ENCODE data around the gene HTRA2.

The HTRA2 gene

GRCh38 chr2:74486141-74486540, 43.6 kb upstream of the HTRA2 start:
- ATAC-seq: no peak
- no peak for TF ChIP-seq BACH2 (CRISPR knock-in tag; IDR thresholded peaks at IDR 0.05; ENCODE audit: borderline replicate concordance)

DNA sequence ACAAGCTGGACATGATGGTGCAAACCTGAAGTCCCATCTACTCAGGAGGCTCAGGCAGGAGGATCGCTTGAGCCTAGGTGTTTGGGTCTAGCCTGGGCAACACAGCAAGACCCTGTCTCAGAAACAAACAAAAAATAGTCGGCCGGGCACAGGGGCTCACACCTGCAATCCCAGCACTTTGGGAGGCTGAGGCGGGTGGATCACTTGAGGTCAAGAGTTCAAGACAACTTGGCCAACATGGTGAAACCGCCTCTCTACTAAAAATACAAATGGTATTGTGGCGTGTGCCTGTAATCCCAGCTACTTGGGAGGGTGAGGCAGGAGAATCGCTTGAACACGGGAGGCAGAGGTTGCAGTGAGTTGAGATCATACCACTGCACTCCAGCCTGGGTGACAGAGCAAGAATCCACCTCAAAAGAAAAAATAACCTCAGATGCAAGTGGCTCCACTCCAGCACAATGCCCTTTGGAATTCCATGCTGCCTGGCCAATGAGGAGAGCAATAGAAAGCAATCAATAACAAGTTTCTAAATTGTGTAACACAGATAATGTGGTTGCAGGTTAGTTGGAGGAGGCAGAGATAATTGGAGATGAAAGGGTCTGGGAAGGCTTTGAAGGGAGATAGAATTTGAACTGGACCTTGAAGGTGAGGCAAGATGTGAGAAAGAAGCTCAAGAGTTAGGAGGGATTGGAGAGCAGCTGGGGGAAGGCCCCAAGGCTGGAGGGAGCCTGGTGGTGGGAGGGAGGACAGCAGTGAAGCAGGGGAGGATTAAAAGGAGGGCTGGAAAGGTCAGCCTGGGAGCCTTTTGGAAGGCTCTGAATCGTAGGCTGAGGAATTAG, 40.9 kb upstream of the HTRA2 start:
- ATAC-seq: no peak

GRCh38 chr2:74489906-74490305, 39.8 kb upstream of the HTRA2 start:
- ATAC-seq: no peak
- no peak for TF ChIP-seq ZC3H10 (CRISPR knock-in tag; IDR thresholded peaks at IDR 0.05)
- no peak for TF ChIP-seq ZFP30 (CRISPR knock-in tag; IDR thresholded peaks at IDR 0.05)
- no peak for TF ChIP-seq ZNF8 (CRISPR knock-in tag; IDR thresholded peaks at IDR 0.05)
- TF ChIP-seq TCF4 (CRISPR knock-in tag; IDR thresholded peaks at IDR 0.05; ENCODE audit: borderline replicate concordance): no peak
- no peak for TF ChIP-seq CREB5 (CRISPR knock-in tag; IDR thresholded peaks at IDR 0.05; ENCODE audit: low read depth)
- TF ChIP-seq BACH2 (CRISPR knock-in tag; IDR thresholded peaks at IDR 0.05; ENCODE audit: borderline replicate concordance): no peak
- TF ChIP-seq, protein P1, sequence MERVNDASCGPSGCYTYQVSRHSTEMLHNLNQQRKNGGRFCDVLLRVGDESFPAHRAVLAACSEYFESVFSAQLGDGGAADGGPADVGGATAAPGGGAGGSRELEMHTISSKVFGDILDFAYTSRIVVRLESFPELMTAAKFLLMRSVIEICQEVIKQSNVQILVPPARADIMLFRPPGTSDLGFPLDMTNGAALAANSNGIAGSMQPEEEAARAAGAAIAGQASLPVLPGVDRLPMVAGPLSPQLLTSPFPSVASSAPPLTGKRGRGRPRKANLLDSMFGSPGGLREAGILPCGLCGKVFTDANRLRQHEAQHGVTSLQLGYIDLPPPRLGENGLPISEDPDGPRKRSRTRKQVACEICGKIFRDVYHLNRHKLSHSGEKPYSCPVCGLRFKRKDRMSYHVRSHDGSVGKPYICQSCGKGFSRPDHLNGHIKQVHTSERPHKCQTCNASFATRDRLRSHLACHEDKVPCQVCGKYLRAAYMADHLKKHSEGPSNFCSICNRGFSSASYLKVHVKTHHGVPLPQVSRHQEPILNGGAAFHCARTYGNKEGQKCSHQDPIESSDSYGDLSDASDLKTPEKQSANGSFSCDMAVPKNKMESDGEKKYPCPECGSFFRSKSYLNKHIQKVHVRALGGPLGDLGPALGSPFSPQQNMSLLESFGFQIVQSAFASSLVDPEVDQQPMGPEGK (CRISPR knock-in tag; IDR thresholded peaks at IDR 0.05; ENCODE audit: borderline replicate concordance): no peak
- TF ChIP-seq, protein P2, sequence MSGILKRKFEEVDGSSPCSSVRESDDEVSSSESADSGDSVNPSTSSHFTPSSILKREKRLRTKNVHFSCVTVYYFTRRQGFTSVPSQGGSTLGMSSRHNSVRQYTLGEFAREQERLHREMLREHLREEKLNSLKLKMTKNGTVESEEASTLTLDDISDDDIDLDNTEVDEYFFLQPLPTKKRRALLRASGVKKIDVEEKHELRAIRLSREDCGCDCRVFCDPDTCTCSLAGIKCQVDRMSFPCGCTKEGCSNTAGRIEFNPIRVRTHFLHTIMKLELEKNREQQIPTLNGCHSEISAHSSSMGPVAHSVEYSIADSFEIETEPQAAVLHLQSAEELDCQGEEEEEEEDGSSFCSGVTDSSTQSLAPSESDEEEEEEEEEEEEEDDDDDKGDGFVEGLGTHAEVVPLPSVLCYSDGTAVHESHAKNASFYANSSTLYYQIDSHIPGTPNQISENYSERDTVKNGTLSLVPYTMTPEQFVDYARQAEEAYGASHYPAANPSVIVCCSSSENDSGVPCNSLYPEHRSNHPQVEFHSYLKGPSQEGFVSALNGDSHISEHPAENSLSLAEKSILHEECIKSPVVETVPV (CRISPR knock-in tag; IDR thresholded peaks at IDR 0.05): no peak
- no peak for TF ChIP-seq ZNF565 (CRISPR knock-in tag; conservative IDR thresholded peaks at IDR 0.05; ENCODE audit: low read depth)
- TF ChIP-seq CSDC2 (CRISPR knock-in tag; IDR thresholded peaks at IDR 0.05): no peak
- TF ChIP-seq PPARA (CRISPR knock-in tag; IDR thresholded peaks at IDR 0.05; ENCODE audit: borderline replicate concordance): no peak
- no peak for TF ChIP-seq ZFP3 (CRISPR knock-in tag; IDR thresholded peaks at IDR 0.05)
- TF ChIP-seq ARNTL (CRISPR knock-in tag; IDR thresholded peaks at IDR 0.05; ENCODE audit: borderline replicate concordance, low read depth): no peak

More for the DNA sequence above, 40.9 kb upstream of the HTRA2 start:
- TF ChIP-seq CREB5 (CRISPR knock-in tag; IDR thresholded peaks at IDR 0.05; ENCODE audit: low read depth) (no peak), ISL1 (CRISPR knock-in tag; IDR thresholded peaks at IDR 0.05) (no peak), BACH2 (CRISPR knock-in tag; IDR thresholded peaks at IDR 0.05; ENCODE audit: borderline replicate concordance) (no peak), CSDC2 (CRISPR knock-in tag; IDR thresholded peaks at IDR 0.05) (no peak), ESRRG (CRISPR knock-in tag; IDR thresholded peaks at IDR 0.05) (no peak), ZNF8 (CRISPR knock-in tag; IDR thresholded peaks at IDR 0.05) (no peak), ZC3H10 (CRISPR knock-in tag; IDR thresholded peaks at IDR 0.05) (no peak), SNAI2 (CRISPR knock-in tag; IDR thresholded peaks at IDR 0.05) (no peak), TSHZ2 (CRISPR knock-in tag; IDR thresholded peaks at IDR 0.05) (no peak), ZNF70 (CRISPR knock-in tag; IDR thresholded peaks at IDR 0.05) (no peak), RARB (CRISPR knock-in tag; IDR thresholded peaks at IDR 0.05) (no peak)
- TF ChIP-seq, protein P1 (CRISPR knock-in tag; IDR thresholded peaks at IDR 0.05; ENCODE audit: borderline replicate concordance): no peak
- TF ChIP-seq, protein P2 (CRISPR knock-in tag; IDR thresholded peaks at IDR 0.05): no peak

Measured in SK-N-SH treated with all-trans-retinoic acid at 6 μM for 48 hours (cell line).